Dendritic cell treated with granulocyte-macrophage colony-stimulating factor and Interleukin-4, amounts not matched to agents 40 ng/mL and 50 ng/mL, for 4 days (primary cell): Measurements from ENCODE around the gene PRX.

Source experiments
- H3K27ac Mint-ChIP-seq: one replicate; pipeline ENCODE4 v1.8.0; 2022; ENCODE audit warnings: mild to moderate bottlenecking, mixed read lengths
- H3K27me3 Mint-ChIP-seq: one replicate; pipeline ENCODE4 v1.8.0; 2022; ENCODE audit warnings: mild to moderate bottlenecking, mixed read lengths
- H3K36me3 Mint-ChIP-seq: one replicate; pipeline ENCODE4 v1.8.0; 2022; ENCODE audit warnings: low read depth, mixed read lengths
- H3K4me1 Mint-ChIP-seq: one replicate; pipeline ENCODE4 v1.8.0; 2022; ENCODE audit warnings: low read depth, mixed read lengths
- H3K4me3 Mint-ChIP-seq: one replicate; pipeline ENCODE4 v1.8.0; 2022; ENCODE audit warnings: mild to moderate bottlenecking, moderate library complexity, mixed read lengths
- H3K9me3 Mint-ChIP-seq: one replicate; pipeline ENCODE4 v1.8.0; 2022; ENCODE audit warnings: mixed read lengths
- intact Hi-C: fragments of 100-400 bp; cut with micrococcal nuclease; formaldehyde crosslinking; loops from one replicate; pipeline ENCODE4 v1.15.0; 2022

PRX gene

GRCh38 chr19:40365613-40366401, 47.4 kb downstream of the PRX start:
- H3K4me1 Mint-ChIP-seq, result peaks cover 77% of the 10 kb centered on the region
- no peaks in the 10 kb centered on the region for H3K27me3 Mint-ChIP-seq
- no peaks in the 10 kb centered on the region for H3K9me3 Mint-ChIP-seq
- H3K36me3 Mint-ChIP-seq, result peaks cover 55% of the 10 kb centered on the region
- intact Hi-C loops, result loop anchor here (2.0 to 10.0 kb wide), 3 partner anchors 37 to 79 kb away; partner anchors contain the start of gene SERTAD3
- peak overlapping the region; percentile 73 for H3K4me3 Mint-ChIP-seq
- peak overlapping the region; percentile 81 for H3K27ac Mint-ChIP-seq

GRCh38 chr19:40365010-40365409, 48.2 kb downstream of the PRX start:
- Mint-ChIP-seq H3K9me3 (no peaks in the 10 kb centered on the region), H3K4me3 (peak overlapping the region; percentile 73), H3K27me3 (no peaks in the 10 kb centered on the region), H3K4me1 (peaks cover 77% of the 10 kb centered on the region), H3K36me3 (peaks cover 52% of the 10 kb centered on the region), H3K27ac (peak overlapping the region; percentile 81)
- intact Hi-C loops, result loop anchor here (2.0 to 10.0 kb wide), 3 partner anchors 38 to 80 kb away; partner anchors contain the start of gene SERTAD3

- Mint-ChIP-seq H3K27ac (peak overlapping the region; percentile 93), H3K9me3 (no peaks in the 10 kb centered on the region), H3K4me3 (peak overlapping the region; percentile 31), H3K27me3 (no peaks in the 10 kb centered on the region), H3K36me3 (peaks cover 38% of the 10 kb centered on the region), H3K4me1 (peaks cover 90% of the 10 kb centered on the region)
- intact Hi-C loops, result loop anchor here (1.0 to 10.0 kb wide), 2 partner anchors 16 to 82 kb away; partner anchors contain the start of gene SERTAD3
Observed at GRCh38 chr19:40363069-40363468, 50.1 kb downstream of the PRX start.

- no peaks in the 10 kb centered on the region for H3K27me3 Mint-ChIP-seq
- peaks cover 29% of the 10 kb centered on the region for H3K36me3 Mint-ChIP-seq
- intact Hi-C loops, result loop anchor here (10.0 kb wide), 1 partner anchor 83 kb away; the partner anchor contains the start of gene SERTAD3
- H3K9me3 Mint-ChIP-seq, result no peaks in the 10 kb centered on the region
- H3K4me3 Mint-ChIP-seq, result no peak overlapping the region
- peak overlapping the region; percentile 93 for H3K27ac Mint-ChIP-seq
- H3K4me1 Mint-ChIP-seq, result peaks cover 91% of the 10 kb centered on the region
Observed at GRCh38 chr19:40362160-40362559, 51.0 kb downstream of the PRX start.

GRCh38 chr19:40360708-40361241, 52.4 kb downstream of the PRX start:
- Mint-ChIP-seq H3K27me3 (no peaks in the 10 kb centered on the region), H3K4me3 (peak overlapping the region; percentile 68), H3K27ac (peak overlapping the region; percentile 93), H3K36me3 (peaks cover 25% of the 10 kb centered on the region), H3K4me1 (peaks cover 90% of the 10 kb centered on the region), H3K9me3 (no peaks in the 10 kb centered on the region)
- intact Hi-C loops, result loop anchor here (10.0 kb wide), 1 partner anchor 84 kb away; the partner anchor contains the start of gene SERTAD3

GRCh38 chr19:40360020-40360707, 53.0 kb downstream of the PRX start:
- Mint-ChIP-seq H3K36me3 (peaks cover 28% of the 10 kb centered on the region), H3K4me1 (peaks cover 86% of the 10 kb centered on the region), H3K9me3 (no peaks in the 10 kb centered on the region), H3K27ac (peak overlapping the region; percentile 93), H3K27me3 (no peaks in the 10 kb centered on the region), H3K4me3 (peak overlapping the region; percentile 68)
- intact Hi-C loops, result loop anchor here (10.0 kb wide), 1 partner anchor 85 kb away; the partner anchor contains the start of gene SERTAD3

- peaks cover 40% of the 10 kb centered on the region for H3K36me3 Mint-ChIP-seq
- H3K27ac Mint-ChIP-seq, result peak overlapping the region; percentile 93
- no peaks in the 10 kb centered on the region for H3K9me3 Mint-ChIP-seq
- peak overlapping the region; percentile 41 for H3K4me3 Mint-ChIP-seq
- peaks cover 79% of the 10 kb centered on the region for H3K4me1 Mint-ChIP-seq
- no peaks in the 10 kb centered on the region for H3K27me3 Mint-ChIP-seq
- intact Hi-C loops, result no loop called here
Observed at GRCh38 chr19:40358773-40359172, 54.4 kb downstream of the PRX start.

- intact Hi-C loops, result no loop called here
- Mint-ChIP-seq H3K9me3 (no peaks in the 10 kb centered on the region), H3K4me1 (peaks cover 68% of the 10 kb centered on the region), H3K36me3 (peaks cover 49% of the 10 kb centered on the region), H3K27me3 (no peaks in the 10 kb centered on the region), H3K4me3 (no peak overlapping the region), H3K27ac (peak overlapping the region; percentile 93)
Observed at GRCh38 chr19:40357640-40358039, 55.5 kb downstream of the PRX start.

- Mint-ChIP-seq H3K4me1 (peaks cover 61% of the 10 kb centered on the region), H3K27ac (peak overlapping the region; percentile 51), H3K36me3 (peaks cover 42% of the 10 kb centered on the region), H3K27me3 (no peaks in the 10 kb centered on the region), H3K4me3 (no peak overlapping the region), H3K9me3 (no peaks in the 10 kb centered on the region)
- intact Hi-C loops, result no loop called here
Observed at GRCh38 chr19:40356681-40357595, 56.2 kb downstream of the PRX start.

GRCh38 chr19:40355975-40356680, 57.0 kb downstream of the PRX start:
- Mint-ChIP-seq H3K4me1 (peaks cover 58% of the 10 kb centered on the region), H3K27ac (peak overlapping the region; percentile 51), H3K27me3 (no peaks in the 10 kb centered on the region), H3K9me3 (no peaks in the 10 kb centered on the region), H3K4me3 (peak overlapping the region; percentile 17), H3K36me3 (peaks cover 49% of the 10 kb centered on the region)
- intact Hi-C loops, result no loop called here

GRCh38 chr19:40348961-40349507, 64.1 kb downstream of the PRX start:
- H3K27me3 Mint-ChIP-seq, result no peaks in the 10 kb centered on the region
- intact Hi-C loops, result loop anchor here (10.0 kb wide), 1 partner anchor 56 kb away; no protein-coding TSS in a partner anchor
- no peaks in the 10 kb centered on the region for H3K9me3 Mint-ChIP-seq
- H3K27ac Mint-ChIP-seq, result peak overlapping the region; percentile 87
- H3K4me3 Mint-ChIP-seq, result peak overlapping the region; percentile 89
- H3K4me1 Mint-ChIP-seq, result peaks cover 40% of the 10 kb centered on the region
- peaks cover 40% of the 10 kb centered on the region for H3K36me3 Mint-ChIP-seq

GRCh38 chr19:40348125-40348913, 64.9 kb downstream of the PRX start, which contains the start of the genes C19orf47 and PLD3:
C19orf47 (minus strand) TSS chr19:40348397; CDS start chr19:40341857, 6,540 bp downstream.
PLD3 (plus strand) TSS chr19:40348695; CDS start chr19:40366484, 17,789 bp downstream.
- Mint-ChIP-seq H3K36me3 (peaks cover 33% of the 10 kb centered on the region), H3K4me1 (peaks cover 47% of the 10 kb centered on the region), H3K27me3 (no peaks in the 10 kb centered on the region), H3K4me3 (peak within 1 kb of the TSS; percentile 89), H3K9me3 (no peaks in the 10 kb centered on the region), H3K27ac (peak within 1 kb of the TSS; percentile 87)
- intact Hi-C loops, result loop anchor here (10.0 kb wide), 1 partner anchor 56 kb away; no protein-coding TSS in a partner anchor
